DOHH2 (cell line): Measurements from ENCODE around the gene PTPRC.

Experiments used
- CTCF ChIP-seq: fragments of 200-600 bp; sonication (generic); IDR thresholded peaks from one replicate; pipeline ENCODE4 v1.5.1; 2014; ENCODE audit warnings: antibody characterized with exemption, mild to moderate bottlenecking, low read depth, low read length; ENCODE audit not compliant: poor library complexity, severe bottlenecking
- EZH2phosphoT487 ChIP-seq: fragments of 200-600 bp; sonication (generic); IDR thresholded peaks from 2 replicates; pipeline ENCODE4 v1.6.1; 2017; ENCODE audit warnings: borderline replicate concordance, mild to moderate bottlenecking, antibody characterized with exemption, low read length, moderate library complexity, mixed read lengths

- TF ChIP-seq CTCF (no peak), EZH2phosphoT487 (no peak)
Observed at GRCh38 chr1:198640174-198640573, 1.3 kb downstream of the PTPRC start.
